NCI-H187 (cell line): ENCODE data around the gene TENT4A.

ENCODE experiments used
- DNase-seq, 2 experiments: peaks; one replicate each; lab custom pipeline; 2025; lab: John Stamatoyannopoulos, UW

The TENT4A gene

GRCh38 chr5:6732634-6733410 lies 19.6 kb downstream of the TENT4A start:
- no peak for DNase-seq

DNA sequence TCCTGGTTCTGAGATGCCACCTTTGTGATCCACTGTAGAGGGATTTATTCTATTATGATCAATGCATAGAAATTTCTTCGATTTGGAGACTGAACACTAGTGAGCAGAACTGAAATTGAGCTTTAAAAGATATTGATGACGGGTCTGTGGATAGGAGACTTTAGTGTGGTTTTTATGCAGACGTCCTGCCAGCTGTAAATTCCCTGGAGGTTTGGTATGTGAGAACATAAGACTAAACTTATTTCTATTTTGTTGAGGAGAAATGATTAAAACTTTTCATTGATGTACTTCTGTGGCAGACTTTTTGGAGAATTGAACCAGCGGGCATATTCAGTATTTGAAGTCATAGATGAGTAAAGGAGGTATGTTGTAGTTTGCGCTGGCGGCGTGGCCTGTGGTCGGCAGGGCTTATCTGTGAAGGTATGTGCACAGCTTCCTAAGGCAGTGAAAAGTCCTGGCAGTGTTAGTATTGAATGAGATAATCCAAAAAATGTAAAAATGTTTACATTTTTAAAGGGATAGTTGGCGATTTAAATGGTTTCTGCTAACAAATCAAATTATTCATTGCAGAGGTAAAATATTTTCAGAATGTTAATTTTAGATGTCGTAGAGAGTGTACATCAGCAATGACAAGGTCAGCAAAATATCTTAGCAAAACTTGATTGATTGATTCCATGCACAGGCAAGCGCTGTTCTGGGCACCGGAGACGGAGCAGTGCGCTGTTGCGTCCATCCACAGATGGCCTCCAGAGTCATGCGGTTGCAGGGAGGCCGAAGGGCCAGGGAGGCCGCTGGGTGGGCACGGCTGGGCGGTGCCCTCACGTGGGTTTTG lies 20.4 kb downstream of the TENT4A start:
- DNase-seq = no peak

- DNase-seq = no peak
Observed at GRCh38 chr5:6734243-6734700, 21.0 kb downstream of the TENT4A start.

- no peak for DNase-seq
Observed at GRCh38 chr5:6734781-6735180, 21.5 kb downstream of the TENT4A start.

GRCh38 chr5:6736106-6736505 lies 22.9 kb downstream of the TENT4A start:
- peak; percentile 37 to 44 for DNase-seq

DNA sequence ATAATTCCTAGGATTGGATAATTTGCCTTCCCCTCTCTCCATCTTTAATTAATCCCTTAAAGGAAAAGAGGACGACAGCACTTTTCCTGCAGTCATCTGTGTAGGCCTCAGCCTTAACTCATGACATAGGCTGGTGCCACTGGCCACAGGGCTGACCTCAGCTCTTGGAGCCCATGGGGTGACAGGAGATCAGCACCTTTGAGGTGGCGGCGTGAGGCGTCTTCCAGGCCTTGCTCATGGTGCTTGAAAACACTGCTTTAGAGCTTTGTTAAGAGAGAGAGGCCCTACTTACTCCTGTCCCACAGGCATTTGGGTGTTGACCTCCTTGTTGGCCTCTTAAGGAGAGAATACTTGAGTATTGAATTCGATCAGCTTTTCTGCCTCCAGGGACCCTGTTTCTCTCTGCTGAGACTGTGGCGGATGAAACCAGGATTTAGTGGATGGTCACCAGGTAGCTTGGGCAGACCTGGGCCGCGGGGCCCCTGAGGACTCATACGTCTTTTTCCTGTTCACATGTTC lies 23.4 kb downstream of the TENT4A start:
- no peak for DNase-seq

GRCh38 chr5:6737043-6737941 lies 24.1 kb downstream of the TENT4A start:
- no peak for DNase-seq

GRCh38 chr5:6739603-6740002 lies 26.4 kb downstream of the TENT4A start:
- no peak for DNase-seq

DNA sequence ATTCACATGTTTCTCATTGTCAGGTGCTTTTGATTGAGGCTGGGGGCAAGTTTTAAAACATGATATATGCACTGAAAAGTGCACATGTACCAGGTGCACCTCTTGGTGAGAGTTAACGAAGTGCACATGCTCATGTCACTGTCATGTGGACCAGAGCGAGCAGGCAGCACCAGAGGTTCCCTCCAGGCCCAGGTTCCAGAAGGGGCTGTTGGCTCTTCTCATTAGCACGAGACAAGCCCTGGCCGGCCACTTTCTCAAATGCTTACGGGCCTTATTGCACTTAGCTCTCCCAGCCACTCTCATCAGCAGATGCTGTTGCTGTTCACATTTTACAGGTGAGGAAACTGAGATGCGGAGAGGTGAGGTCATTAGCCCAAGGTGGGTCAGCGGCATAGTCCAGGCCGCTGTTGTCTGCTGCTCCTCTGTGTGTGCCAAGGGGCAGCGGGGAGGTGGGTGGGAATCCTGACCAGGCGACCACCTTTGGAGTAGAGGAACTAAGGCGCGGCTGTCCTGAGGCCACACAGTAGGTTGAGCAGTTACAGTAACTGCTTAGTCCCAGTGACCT lies 27.4 kb downstream of the TENT4A start:
- no peak for DNase-seq

DNA sequence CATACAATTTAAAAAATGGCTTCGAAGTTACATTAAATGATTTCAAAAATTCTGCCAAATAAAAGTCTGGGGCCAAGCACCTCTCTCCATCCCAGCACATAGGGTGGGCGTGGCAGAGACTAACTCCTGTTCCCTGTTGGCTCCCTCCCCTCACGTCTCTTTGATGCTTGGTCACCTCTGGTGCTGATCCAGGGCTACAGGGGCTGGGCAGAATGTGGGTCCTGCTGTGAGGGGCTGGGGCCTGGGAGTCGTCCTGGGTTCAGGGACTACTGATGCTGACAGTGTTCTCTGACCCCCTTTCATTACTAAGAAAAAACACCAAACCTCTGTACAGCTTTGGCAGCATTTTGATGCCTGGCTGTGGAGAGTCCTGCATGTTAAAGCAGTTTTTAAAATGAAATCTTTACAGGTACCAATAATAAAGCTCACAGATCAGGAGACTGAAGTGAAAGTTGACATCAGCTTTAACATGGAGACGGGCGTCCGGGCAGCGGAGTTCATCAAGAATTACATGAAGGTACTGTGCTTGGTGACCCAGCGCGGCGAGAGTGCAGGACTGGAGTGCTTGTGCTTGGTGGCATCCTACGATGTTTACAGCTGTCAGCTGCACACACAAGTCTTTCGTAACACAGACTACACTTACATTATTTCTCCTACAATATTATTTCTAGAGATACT lies 29.0 kb downstream of the TENT4A start:
- DNase-seq = no peak

- no peak for DNase-seq
Observed at GRCh38 chr5:6743161-6743560, 29.9 kb downstream of the TENT4A start.

- DNase-seq = no peak
Observed at GRCh38 chr5:6744841-6745705, 31.8 kb downstream of the TENT4A start.

DNA sequence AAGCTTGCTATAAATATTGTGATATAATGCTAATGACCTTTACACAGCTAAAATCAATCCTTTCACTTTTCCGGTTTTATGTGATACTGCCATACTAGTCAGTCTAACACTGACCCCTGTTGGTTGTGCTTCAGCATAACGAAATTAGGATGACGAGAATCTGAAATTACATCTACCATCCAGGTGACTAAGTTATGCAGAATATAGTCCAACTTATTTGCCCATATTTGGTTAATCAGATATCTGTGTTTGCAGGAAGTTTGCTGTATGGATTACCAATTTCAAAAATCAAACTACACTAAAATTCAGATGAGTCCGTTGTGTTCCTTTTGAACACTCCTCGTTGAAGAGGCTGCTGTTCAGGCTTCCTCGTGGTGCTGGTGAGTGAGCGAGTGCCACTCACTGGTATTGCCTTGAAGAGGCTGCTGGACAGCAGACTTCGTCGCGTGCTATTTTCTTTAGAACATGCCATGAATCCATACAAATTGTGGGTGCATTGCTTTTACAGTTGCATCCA lies 32.5 kb downstream of the TENT4A start:
- DNase-seq = no peak

- DNase-seq = no peak
Observed at GRCh38 chr5:6746244-6746643, 33.0 kb downstream of the TENT4A start.

DNA sequence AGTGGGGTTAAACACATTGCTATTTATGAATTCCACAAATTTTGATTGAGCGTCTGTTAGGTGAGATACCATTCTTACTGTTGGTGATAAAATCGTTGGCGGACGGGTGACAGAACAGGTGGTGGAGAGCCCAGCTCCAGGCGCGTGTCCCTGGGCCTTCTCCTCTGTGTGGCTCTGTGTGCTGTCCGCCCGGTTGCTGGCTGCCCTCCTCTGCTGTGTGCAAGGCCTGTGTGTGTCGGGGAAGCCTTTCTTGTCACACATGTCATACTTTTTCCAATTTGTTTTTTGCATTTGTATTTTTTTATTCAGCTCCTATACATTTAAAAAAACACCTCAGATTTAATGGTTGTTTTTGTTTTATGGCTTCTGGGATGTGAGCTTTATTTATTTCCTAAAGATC lies 33.9 kb downstream of the TENT4A start:
- DNase-seq = no peak

DNA sequence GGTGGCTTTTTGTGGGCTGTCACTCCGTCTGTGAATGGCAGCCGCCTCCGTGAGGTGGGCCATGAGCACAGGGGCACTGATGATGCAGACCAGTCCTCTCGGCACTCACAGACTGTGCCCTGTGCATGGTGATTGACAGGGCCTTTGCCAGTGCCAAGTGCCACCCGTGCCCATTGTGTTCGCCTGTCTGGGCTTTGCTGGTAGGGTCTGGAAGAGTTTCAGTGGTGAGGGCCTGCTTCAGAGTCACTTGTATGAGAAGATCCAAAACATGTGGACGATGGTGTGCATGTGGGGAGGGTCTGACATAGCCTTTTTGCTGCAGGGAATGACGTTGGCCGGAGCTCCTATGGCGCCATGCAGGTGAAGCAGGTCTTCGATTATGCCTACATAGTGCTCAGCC lies 34.9 kb downstream of the TENT4A start:
- no peak for DNase-seq

DNA sequence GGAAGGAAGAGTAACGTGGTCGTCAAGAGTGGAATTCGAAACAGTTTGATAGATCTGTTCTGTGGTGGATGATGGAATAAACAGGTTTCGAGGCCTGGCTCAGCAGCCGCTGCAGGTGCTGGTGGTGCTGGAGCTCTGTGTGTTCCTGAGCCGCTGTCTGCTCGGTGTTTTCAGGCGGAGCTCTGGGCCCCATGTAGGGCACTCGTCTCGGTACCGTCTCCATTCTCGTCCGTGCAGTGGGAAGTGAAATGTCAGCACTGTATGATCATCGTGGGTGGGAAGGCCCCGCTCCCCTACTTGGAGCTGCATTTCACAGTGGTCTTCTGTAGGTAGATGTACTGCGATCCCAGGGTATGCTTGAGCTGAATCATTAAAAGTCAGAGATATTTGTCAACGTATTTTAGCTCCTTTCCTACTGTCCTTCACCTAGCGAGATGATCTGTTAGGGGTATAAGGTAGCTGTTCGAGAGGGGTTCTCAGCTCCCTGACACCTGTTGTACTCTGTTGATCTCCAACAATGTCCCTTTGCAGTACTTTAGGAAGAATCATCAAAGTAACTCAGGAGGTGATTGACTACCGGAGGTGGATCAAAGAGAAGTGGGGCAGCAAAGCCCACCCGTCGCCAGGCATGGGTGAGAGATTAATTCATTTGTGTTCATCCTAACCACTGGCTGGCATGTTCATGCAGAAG lies 35.9 kb downstream of the TENT4A start:
- DNase-seq = no peak

DNA sequence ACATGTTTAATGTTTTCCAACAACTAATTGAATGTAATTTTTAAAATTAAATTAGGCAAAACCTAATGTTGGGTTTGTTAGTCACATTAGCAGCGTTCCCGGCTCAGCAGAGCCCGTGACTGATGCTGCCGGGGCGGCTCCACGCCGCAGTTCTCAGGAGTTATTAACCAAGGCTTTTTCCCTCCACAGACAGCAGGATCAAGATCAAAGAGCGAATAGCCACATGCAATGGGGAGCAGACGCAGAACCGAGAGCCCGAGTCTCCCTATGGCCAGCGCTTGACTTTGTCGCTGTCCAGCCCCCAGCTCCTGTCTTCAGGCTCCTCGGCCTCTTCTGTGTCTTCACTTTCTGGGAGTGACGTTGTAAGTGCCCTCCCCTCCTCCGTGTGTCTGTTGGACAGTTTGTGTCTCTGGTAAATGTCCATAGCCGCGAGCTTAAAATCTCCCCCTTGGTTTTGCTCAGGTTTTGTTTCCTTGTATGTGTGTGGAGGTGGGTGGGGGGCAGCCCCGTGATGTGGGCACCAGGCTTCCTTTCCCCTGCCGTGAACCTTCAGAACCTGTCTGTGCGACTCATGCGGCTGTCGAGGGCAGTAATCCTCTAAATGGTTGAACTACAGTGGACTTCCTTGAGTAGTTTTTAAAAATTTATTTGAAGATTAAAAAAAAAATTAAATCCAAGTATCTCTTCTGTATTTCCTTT lies 37.1 kb downstream of the TENT4A start:
- DNase-seq = no peak
